HG02938 (cell line): ENCODE data around the gene SF1.

Source experiments
- ATAC-seq: cut with Tn5 transposase; IDR thresholded peaks from one replicate; pipeline ENCODE4 v1.9.1; 2021; ENCODE audit warnings: mild to moderate bottlenecking, moderate library complexity; ENCODE audit not compliant: unreplicated experiment

Gene SF1

DNA sequence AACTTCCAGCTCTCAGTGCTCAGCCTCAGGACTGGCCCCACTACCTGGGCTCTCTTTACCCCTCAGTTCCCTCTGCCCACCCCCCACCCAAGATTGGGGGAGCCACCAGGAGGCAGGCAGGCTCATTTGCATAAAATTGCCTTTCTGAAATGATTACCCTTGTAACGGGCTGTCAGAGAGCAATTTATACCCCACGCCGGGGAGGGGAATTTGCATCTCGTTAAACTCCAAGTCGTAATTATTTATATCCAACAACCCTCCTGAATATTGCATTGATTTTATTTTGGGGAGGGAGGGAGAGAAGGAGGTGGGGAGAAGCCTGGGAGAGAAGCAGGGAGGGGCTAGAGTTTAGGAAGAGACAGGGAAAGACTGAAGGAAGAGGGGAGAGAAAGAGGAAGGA lies 63.7 kb downstream of the SF1 start:
- ATAC-seq, result no peak
